K562 treated with DMSO at 1 percent for 4 hours (cell line): Measurements from ENCODE around the gene SLC9A9. TPM values are rescaled to one million over a fixed set of nuclear protein-coding genes. Genes with fewer than 3 reads are reported as not detected.

Experiments
- total RNA-seq: library from RNA; unstranded; fragments of 300-600 nt; gene quantifications from 2 replicates; pipeline ENCODE4 v1.2.3, GENCODE V29; 2022; ENCODE audit not compliant: insufficient read depth

Gene SLC9A9
- not detected in 2 replicates for total RNA-seq

DNA sequence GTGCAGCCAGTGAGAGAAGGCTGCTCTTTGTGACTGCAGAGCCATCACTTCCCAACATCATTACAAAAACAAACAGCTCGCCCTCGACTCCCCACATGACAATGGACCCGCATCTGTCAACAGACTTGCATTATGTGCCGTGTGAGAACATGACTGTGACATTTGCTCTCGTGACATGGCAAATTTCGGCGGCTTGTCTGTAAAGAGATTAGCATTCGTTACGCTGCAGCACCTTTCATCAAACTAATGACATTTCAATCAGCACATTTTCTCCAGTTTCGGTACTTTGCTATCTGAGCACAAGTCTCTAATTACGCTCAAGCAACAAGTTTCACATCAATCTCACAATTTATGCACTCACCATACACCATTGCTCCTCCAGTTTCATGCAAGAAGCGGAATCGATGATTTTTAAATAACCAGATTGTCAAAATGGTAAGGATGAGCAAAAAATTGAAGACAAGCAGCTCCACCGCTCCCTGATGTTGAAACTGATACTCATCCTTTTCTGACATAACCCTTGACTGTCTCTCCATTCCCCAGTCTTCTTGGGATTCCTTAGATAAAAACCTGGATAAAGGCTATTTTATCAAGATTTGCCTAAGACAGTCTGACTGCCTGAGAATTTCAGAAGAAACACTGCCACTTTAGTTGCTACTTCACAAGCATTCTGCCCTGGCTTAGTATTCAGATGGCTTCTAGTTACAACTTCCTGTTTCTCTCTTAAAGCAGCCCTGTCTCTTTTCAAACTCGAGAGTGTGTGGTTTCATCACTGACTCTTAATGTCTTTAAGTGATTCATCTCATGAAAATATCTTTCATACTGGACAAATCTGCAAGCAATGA is at the start of gene SLC9A9:
Gene SLC9A9 (minus strand): TSS at position 682 of the 845 bp plus-strand sequence. CDS start 146 bp downstream, at position 536.

Other genes starting within 250 kb of the SLC9A9 start
- 6.9 and 10.0 TPM in 2 replicates for gene DIPK2A, start 123.4 kb upstream of the SLC9A9 start, total RNA-seq